ENCODE data around the gene MYADML2. TPM values are rescaled to one million over a fixed set of nuclear protein-coding genes. Genes with fewer than 3 reads are reported as not detected.

Gene MYADML2
- total and polyA plus RNA-seq, 2 of the 8 experiments (the other 6 are each of a cell fraction or from before 2014, with no cell fraction given), result 0.26 to 0.47 TPM

DNA sequence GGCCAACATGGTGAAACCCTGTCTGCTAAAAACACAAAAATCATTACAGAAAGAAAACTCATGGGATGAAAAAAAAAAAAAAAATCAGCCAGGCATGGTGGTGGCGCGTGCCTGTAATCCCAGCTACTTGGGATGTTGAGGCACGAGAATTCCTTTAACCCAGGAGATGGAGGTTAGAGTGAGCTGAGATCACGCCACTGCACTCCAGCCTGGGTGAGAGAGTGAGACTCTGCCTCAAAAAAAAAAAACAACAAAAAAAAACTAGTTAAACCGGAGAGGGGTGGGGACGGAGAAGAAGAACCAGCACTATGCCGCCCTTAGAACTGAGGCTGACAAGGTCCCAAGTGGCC lies 21.3 kb upstream of the MYADML2 start:
- POLR2A ChIA-PET (ENCODE audit: partially characterized antibody), result interaction anchor here (0.9 to 4.1 kb wide), 6 partner anchors 9 to 45 kb away, joined by 3 to 20 read pairs (median 6); partner anchors contain the start of gene ASPSCR1
- no peak for DNase-seq (ENCODE audit: low read depth in 1 of 2, low spot score in 2 of 2)
- Histone ChIP-seq H3K4me3 (ENCODE audit: extremely low read depth in 1 of 4, insufficient read depth in 2 of 4, low read depth in 3 of 4, low read length in 4 of 4) (peak overlapping the region in 1 of 4 experiments; percentile 40; a peak in 1 of 8 replicates), H3K4ac (replicated peaks; ENCODE audit: insufficient read length, low read depth, low read length) (no peak overlapping the region), H3K14ac (ENCODE audit: insufficient read length) (no peak overlapping the region), H3K4me2 (ENCODE audit: insufficient read depth in 1 of 2, low read depth in 2 of 2, low read length in 2 of 2) (peak overlapping the region; percentile 8 to 58; a peak in 3 of 4 replicates), H3K18ac (ENCODE audit: extremely low read depth, low read length) (no peak overlapping the region), H3K27ac (ENCODE audit: low read depth, low read length) (no peak overlapping the region), H3K36me3 (ENCODE audit: control insufficient read depth in 2 of 4, insufficient read depth in 4 of 4, low read length in 3 of 4) (no peaks in the 10 kb centered on the region), H2BK20ac (ENCODE audit: low read length) (no peak overlapping the region), H2BK12ac (ENCODE audit: low read depth, low read length) (0 out of 2 replicates have a peak overlapping the region, but pooled peaks have one; percentile 35), H2BK120ac (replicated peaks; ENCODE audit: low read depth, low read length) (no peak overlapping the region), H3K23me2 (ENCODE audit: low read depth, low read length) (no peaks in the 10 kb centered on the region), H3K79me2 (ENCODE audit: control insufficient read depth in 1 of 2, insufficient read depth in 2 of 2, low read length in 2 of 2) (no peaks in the 10 kb centered on the region), H2AK5ac (ENCODE audit: low read depth, low read length) (no peak overlapping the region), H3K27me3 (replicated peaks in 1 of 4; ENCODE audit: control insufficient read depth in 3 of 4, extremely low read depth in 1 of 4, insufficient read depth in 3 of 4, low read length in 3 of 4) (peaks cover 0 to 36% (median 30%) of the 10 kb centered on the region in 4 experiments; a peak in 6 of 7 replicates), H3K79me1 (ENCODE audit: low read depth, low read length) (no peaks in the 10 kb centered on the region), H4K8ac (ENCODE audit: extremely low read depth, insufficient read depth, low read length) (no peak overlapping the region), H3K23ac (ENCODE audit: insufficient read length) (no peak overlapping the region), H2BK15ac (ENCODE audit: low read length) (no peak overlapping the region), H3K9ac (replicated peaks in 1 of 4; ENCODE audit: extremely low read depth in 1 of 4, low read depth in 3 of 4, low read length in 3 of 4) (no peak overlapping the region), H4K5ac (ENCODE audit: insufficient read length, low read depth, low read length) (no peak overlapping the region), H2BK5ac (ENCODE audit: low read depth, low read length) (no peak overlapping the region), H3K4me1 (replicated peaks in 1 of 4; ENCODE audit: control insufficient read depth in 3 of 4, insufficient read depth in 4 of 4, low read length in 3 of 4) (peaks cover 0 to 19% (median 16%) of the 10 kb centered on the region in 4 experiments; a peak in 6 of 7 replicates), H3K9me3 (ENCODE audit: insufficient read depth in 2 of 2, low read depth in 1 of 2, low read length in 1 of 2) (peaks cover under 1 to 1% of the 10 kb centered on the region in 2 experiments; a peak in 1 of 4 replicates), H2AFZ (ENCODE audit: low read length) (no peak overlapping the region), H4K91ac (replicated peaks; ENCODE audit: insufficient read length, low read length) (no peak overlapping the region), H3K56ac (replicated peaks; ENCODE audit: insufficient read length, low read depth, low read length) (no peak overlapping the region), H4K20me1 (replicated peaks in 1 of 2; ENCODE audit: control insufficient read depth in 1 of 2, insufficient read depth in 2 of 2, low read length in 2 of 2) (peaks cover 0 to 3% of the 10 kb centered on the region in 2 experiments)
- CTCF ChIA-PET (ENCODE audit: partially characterized antibody), result interaction anchor here (1.2 to 2.9 kb wide), 5 partner anchors 10 to 70 kb away, joined by 3 to 16 read pairs (median 3); partner anchors contain the start of gene DCXR
- WGBS, 2 experiments (ENCODE audit: extremely low coverage in 1 of 2, insufficient coverage in 1 of 2, insufficient read length in 1 of 2, insufficient replicate concordance in 2 of 2, low coverage in 1 of 2, low lambda C conversion rate in 2 of 2, missing lambda C conversion rate in 1 of 2), result 76% methylated on average over 5 of the region's 7 CpGs; no CpG with 5 or more reads in 1 of the 2 experiments
- FAIRE-seq, result no peak
- TF ChIP-seq RBBP5 (IDR thresholded peaks at IDR 0.05; ENCODE audit: borderline replicate concordance, low read depth, low read length) (no peak), POLR2AphosphoS5 (IDR thresholded peaks at IDR 0.05; ENCODE audit: low read depth, low read length) (no peak), JUND (IDR thresholded peaks at IDR 0.05; ENCODE audit: low read length) (no peak), SUZ12 (IDR thresholded peaks at IDR 0.05; ENCODE audit: low read length) (no peak), KDM4A (IDR thresholded peaks at IDR 0.05; ENCODE audit: low read depth, low read length, severe bottlenecking) (no peak), CBX8 (IDR thresholded peaks at IDR 0.05; ENCODE audit: borderline replicate concordance, low read depth, low read length) (no peak), CTBP2 (IDR thresholded peaks at IDR 0.05; ENCODE audit: borderline replicate concordance, insufficient read depth, insufficient read length, low read length) (no peak), GABPA (IDR thresholded peaks at IDR 0.05; ENCODE audit: borderline replicate concordance, insufficient read depth, low read length) (no peak), BCL11A (IDR thresholded peaks at IDR 0.05; ENCODE audit: low read depth in 2 of 2, low read length in 2 of 2) (no peak), SP2 (IDR thresholded peaks at IDR 0.05; ENCODE audit: low read length) (no peak), ZNF274 (IDR thresholded peaks at IDR 0.05; ENCODE audit: borderline replicate concordance, extremely low read depth, low read length) (no peak), PHF8 (conservative IDR thresholded peaks at IDR 0.05; ENCODE audit: low read depth, low read length) (no peak)
